ENCODE data around the gene DSP. TPM values are rescaled to one million over a fixed set of nuclear protein-coding genes. Genes with fewer than 3 reads are reported as not detected.
A peak's percentile ranks its signal among the peaks of the same experiment; 100 is the strongest.

Gene DSP
- total RNA-seq, 4 donors from 2014 or later = 712 to 1,491 (median 1,163) TPM

DNA sequence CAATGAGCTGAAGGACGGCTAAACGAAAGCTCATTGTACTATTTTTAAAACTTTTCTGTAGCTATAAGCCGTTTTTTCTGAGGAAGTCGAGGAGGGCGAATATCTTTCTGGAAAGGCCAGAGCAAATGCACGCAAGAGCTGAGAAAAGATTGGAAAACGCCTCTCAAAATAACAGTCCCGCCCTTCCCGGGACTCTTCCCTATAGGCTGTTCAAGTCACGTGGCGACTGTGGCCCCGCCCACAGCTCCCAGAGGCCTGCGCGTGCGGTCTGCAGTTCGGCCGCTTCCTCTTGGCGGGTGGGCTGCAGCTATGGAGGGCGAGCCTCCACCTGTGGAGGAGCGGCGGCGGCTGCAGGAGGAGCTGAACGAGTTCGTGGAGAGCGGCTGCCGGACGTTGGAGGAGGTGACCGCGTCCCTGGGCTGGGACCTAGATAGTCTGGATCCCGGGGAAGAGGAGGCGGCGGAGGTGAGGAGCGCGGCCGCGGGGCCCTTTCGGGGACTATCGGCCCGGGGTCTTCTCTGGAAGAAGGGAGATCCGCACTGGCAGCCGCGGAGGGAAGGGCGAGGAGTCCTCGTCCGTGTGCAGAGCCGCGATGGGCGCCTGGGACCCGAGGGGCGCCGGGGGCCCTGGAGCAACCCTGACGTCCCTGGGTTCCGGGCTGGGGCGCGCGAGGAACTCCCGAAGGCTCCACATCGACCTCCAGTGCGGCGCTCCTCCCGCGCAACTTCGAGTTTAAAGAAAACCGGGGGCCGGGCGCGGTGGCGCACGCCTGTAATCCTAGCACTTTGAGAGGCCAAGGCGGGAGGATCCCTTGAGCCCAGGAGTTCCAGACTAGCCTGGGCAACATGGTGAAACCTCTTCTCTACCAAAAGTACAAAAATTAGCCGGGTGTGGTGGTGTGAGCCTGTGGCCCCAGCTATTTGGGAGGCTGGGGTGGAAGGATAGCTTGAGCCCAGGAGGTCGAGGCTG, 48.8 kb downstream of the DSP start, which contains the start of gene SNRNP48:
TSS of gene SNRNP48 (plus strand) at position 250 of the 969 bp plus-strand sequence. CDS start at position 310, 60 bp downstream.
- Histone ChIP-seq H3K27me3 (no peaks in the 10 kb centered on the region), H3K9me3 (no peaks in the 10 kb centered on the region), H3K27ac (peak within 1 kb of the TSS; percentile 77 to 84 (median 84)), H3K4me3 (peak within 1 kb of the TSS; percentile 80 to 99 (median 92)), H3K4me1 (peaks cover 0 to 58% (median 15%) of the 10 kb centered on the region in 3 donors), H3K36me3 (peaks cover 3 to 32% (median 5%) of the 10 kb centered on the region in 3 donors)
- WGBS, 2 donors = 1 to 2% methylated on average over 11 to 20 of the region's 72 CpGs
- intact Hi-C loops (cut with DNase I) = loop anchor here (10.0 kb wide), 1 partner anchor 165 kb away; no protein-coding TSS in a partner anchor
- peak; percentile 68 for DNase-seq
- TF ChIP-seq POLR2A (IDR thresholded peaks at IDR 0.05) = peak in 3 of 4 donors; percentile 42 to 71 (median 62)
- TF ChIP-seq, protein P1, sequence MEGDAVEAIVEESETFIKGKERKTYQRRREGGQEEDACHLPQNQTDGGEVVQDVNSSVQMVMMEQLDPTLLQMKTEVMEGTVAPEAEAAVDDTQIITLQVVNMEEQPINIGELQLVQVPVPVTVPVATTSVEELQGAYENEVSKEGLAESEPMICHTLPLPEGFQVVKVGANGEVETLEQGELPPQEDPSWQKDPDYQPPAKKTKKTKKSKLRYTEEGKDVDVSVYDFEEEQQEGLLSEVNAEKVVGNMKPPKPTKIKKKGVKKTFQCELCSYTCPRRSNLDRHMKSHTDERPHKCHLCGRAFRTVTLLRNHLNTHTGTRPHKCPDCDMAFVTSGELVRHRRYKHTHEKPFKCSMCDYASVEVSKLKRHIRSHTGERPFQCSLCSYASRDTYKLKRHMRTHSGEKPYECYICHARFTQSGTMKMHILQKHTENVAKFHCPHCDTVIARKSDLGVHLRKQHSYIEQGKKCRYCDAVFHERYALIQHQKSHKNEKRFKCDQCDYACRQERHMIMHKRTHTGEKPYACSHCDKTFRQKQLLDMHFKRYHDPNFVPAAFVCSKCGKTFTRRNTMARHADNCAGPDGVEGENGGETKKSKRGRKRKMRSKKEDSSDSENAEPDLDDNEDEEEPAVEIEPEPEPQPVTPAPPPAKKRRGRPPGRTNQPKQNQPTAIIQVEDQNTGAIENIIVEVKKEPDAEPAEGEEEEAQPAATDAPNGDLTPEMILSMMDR (IDR thresholded peaks at IDR 0.05) = peak in 2 of 6 experiments; percentile 3 to 5

DNA sequence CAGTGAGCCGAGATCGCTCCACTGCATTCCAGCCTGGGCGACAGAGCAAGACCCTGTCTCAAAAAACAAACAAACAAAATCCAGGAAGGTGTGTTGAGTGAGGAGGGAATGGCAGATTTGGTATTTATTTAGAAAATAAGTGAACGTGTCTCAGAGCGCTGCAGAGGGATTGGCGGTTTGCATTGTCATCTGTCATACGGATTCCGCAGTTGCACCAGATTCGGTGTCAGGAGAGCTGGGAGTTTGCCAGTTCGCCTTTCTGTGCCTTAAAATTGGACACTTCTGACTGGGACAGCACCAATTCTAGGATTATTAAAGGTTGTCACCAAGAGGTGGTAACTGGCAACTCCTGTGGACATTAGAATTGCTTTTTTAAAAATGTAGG, 49.4 kb downstream of the DSP start:
- peaks cover 0 to 32% (median 0%) of the 10 kb centered on the region in 3 donors for H3K36me3 ChIP-seq
- H3K9me3 ChIP-seq = no peaks in the 10 kb centered on the region
- no peaks in the 10 kb centered on the region for H3K27me3 ChIP-seq
- intact Hi-C loops (cut with DNase I) = no loop called here
- peak overlapping the region in 3 of 4 donors; percentile 84 for H3K27ac ChIP-seq
- TF ChIP-seq, protein P1 (IDR thresholded peaks at IDR 0.05) = no peak
- TF ChIP-seq POLR2A (IDR thresholded peaks at IDR 0.05) = no peak
- 9 to 25% methylated on average over 10 of the region's 10 CpGs for WGBS, 2 donors
- H3K4me1 ChIP-seq = peaks cover 0 to 53% (median 15%) of the 10 kb centered on the region in 3 donors
- no peak for DNase-seq
- peak overlapping the region; percentile 80 to 99 (median 92) for H3K4me3 ChIP-seq

DNA sequence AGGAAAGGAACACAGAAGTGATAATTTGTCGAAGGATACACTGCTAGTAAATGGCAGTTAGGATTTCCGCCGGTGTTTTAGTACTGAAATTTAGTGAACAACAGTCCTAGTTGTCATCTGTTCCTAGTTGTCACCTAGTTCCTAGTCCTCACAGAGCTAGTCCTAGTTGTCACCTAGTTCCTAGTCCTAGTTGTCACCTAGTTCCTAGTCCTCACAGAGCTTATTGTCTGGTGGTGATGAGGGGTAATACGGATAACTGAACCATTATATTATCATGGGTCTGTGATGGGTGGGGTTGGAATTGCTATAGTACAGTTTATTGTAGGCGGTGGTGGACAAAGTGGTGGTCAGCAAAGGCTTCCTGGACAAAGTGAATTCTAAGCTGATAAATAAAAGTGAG, 50.3 kb downstream of the DSP start:
- Histone ChIP-seq H3K27me3 (no peaks in the 10 kb centered on the region), H3K27ac (no peak overlapping the region), H3K36me3 (peaks cover 0 to 36% (median 0%) of the 10 kb centered on the region in 3 donors), H3K4me3 (peak overlapping the region in 1 of 4 donors; percentile 92), H3K4me1 (peaks cover 0 to 52% (median 15%) of the 10 kb centered on the region in 3 donors), H3K9me3 (no peaks in the 10 kb centered on the region)
- TF ChIP-seq POLR2A (IDR thresholded peaks at IDR 0.05) = no peak
- TF ChIP-seq, protein P1 (IDR thresholded peaks at IDR 0.05) = no peak
- intact Hi-C loops (cut with DNase I) = no loop called here
- 96 to 98% methylated on average over 5 of the region's 5 CpGs for WGBS, 2 donors
- no peak for DNase-seq

DNA sequence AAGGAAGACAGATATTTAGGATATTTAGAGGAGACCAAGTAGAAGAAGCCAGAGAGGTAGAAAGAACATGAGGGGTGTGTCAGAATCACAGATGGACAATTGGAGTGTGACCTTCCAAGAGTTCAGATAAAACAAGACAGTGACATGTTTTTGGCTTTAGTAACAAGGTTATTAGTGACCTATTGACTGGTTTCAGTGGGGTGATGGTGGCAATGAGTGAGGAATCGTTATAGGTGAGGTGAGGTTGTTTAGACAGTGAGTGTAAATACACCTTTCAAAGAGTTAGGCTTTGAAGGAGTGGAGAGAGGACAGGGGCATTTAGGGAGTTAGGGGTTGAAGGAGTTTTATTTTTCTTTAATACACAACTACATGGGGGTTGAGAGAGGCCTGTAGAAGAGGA, 51.8 kb downstream of the DSP start:
- intact Hi-C loops (cut with DNase I) = no loop called here
- Histone ChIP-seq H3K27ac (no peak overlapping the region), H3K9me3 (no peaks in the 10 kb centered on the region), H3K36me3 (peaks cover 0 to 50% (median 0%) of the 10 kb centered on the region in 3 donors), H3K4me3 (no peak overlapping the region), H3K4me1 (peaks cover 0 to 39% (median 15%) of the 10 kb centered on the region in 3 donors), H3K27me3 (no peaks in the 10 kb centered on the region)
- WGBS, 2 donors = 82 to 95% methylated on average over 1 of the region's 1 CpG
- TF ChIP-seq POLR2A (IDR thresholded peaks at IDR 0.05) = no peak
- TF ChIP-seq, protein P1 (IDR thresholded peaks at IDR 0.05) = no peak
- no peak for DNase-seq
